Stimulated activated CD8-positive, alpha-beta memory T cell treated with anti-CD3 and anti-CD28 coated beads, Interleukin-4, amount 100 ng/mL, for 1 hour (primary cell): Measurements from ENCODE around the gene ADGRG6.
"Not testable (repeated sequence)": the region's sequence is repeated elsewhere in the genome, so short reads cannot be mapped to it uniquely, and the experiment has no call there.

ENCODE experiments used
- DNase-seq, 2 donors: peaks; one replicate each; pipeline ENCODE4 v3.0.0-alpha.2; 2020; ENCODE audit warnings: low read depth in 2 of 2, low spot score in 1 of 2

The ADGRG6 gene

GRCh38 chr6:142441716-142442115 lies 139.9 kb downstream of the ADGRG6 start:
- DNase-seq = no peak

GRCh38 chr6:142443102-142443501 lies 141.3 kb downstream of the ADGRG6 start:
- no peak for DNase-seq

- DNase-seq = no peak
Measured at GRCh38 chr6:142443532-142443931, 141.7 kb downstream of the ADGRG6 start.

- DNase-seq = no peak
Measured at GRCh38 chr6:142444376-142444775, 142.6 kb downstream of the ADGRG6 start.

- no peak for DNase-seq
Measured at GRCh38 chr6:142444881-142445301, 143.1 kb downstream of the ADGRG6 start.

- DNase-seq = no peak
Measured at GRCh38 chr6:142446168-142446567, 144.4 kb downstream of the ADGRG6 start.

- DNase-seq = no peak
Measured at GRCh38 chr6:142446576-142446975, 144.8 kb downstream of the ADGRG6 start.

- DNase-seq = no peak
Measured at GRCh38 chr6:142448091-142448729, 146.4 kb downstream of the ADGRG6 start.

- DNase-seq = not testable (repeated sequence)
Measured at GRCh38 chr6:142450856-142451255, 149.0 kb downstream of the ADGRG6 start.

GRCh38 chr6:142452993-142453392 lies 151.2 kb downstream of the ADGRG6 start:
- no peak for DNase-seq

- DNase-seq = not testable (repeated sequence)
Measured at GRCh38 chr6:142454196-142454595, 152.4 kb downstream of the ADGRG6 start.

GRCh38 chr6:142454848-142455247 lies 153.0 kb downstream of the ADGRG6 start:
- DNase-seq = not testable (repeated sequence)

GRCh38 chr6:142455957-142456589 lies 154.3 kb downstream of the ADGRG6 start:
- no peak for DNase-seq

GRCh38 chr6:142457638-142458406 lies 156.0 kb downstream of the ADGRG6 start:
- DNase-seq = no peak

GRCh38 chr6:142458836-142459235 lies 157.0 kb downstream of the ADGRG6 start:
- no peak for DNase-seq

GRCh38 chr6:142459271-142459670 lies 157.5 kb downstream of the ADGRG6 start:
- no peak for DNase-seq

- DNase-seq = no peak
Measured at GRCh38 chr6:142462260-142462659, 160.5 kb downstream of the ADGRG6 start.

GRCh38 chr6:142463988-142464387 lies 162.2 kb downstream of the ADGRG6 start:
- no peak for DNase-seq

- DNase-seq = no peak
Measured at GRCh38 chr6:142469220-142469619, 167.4 kb downstream of the ADGRG6 start.

GRCh38 chr6:142470421-142470820 lies 168.6 kb downstream of the ADGRG6 start:
- no peak for DNase-seq

GRCh38 chr6:142474531-142475289 lies 172.9 kb downstream of the ADGRG6 start:
- no peak for DNase-seq
